Endothelial cell of umbilical vein (primary cell): ENCODE results near the gene NOS2. TPM values are rescaled to one million over a fixed set of nuclear protein-coding genes. Genes with fewer than 3 reads are reported as not detected.

ENCODE experiments used
- BruUV-seq: library from RNA; stranded (reverse); fragments of 400-500 nt; replicated peaks from 2 replicates; lab custom pipeline; 2021; lab: Mats Ljungman, UMichigan
- CTCF ChIA-PET: fragments of 300-600, 350-600 bp; sonication (Branson Sonifier 250); formaldehyde crosslinking; loops from one replicate; lab custom pipeline; 2021; ENCODE audit warnings: antibody characterized with exemption, inconsistent platforms; lab: Charles Lee
- POLR2A ChIA-PET: fragments of 300-600, 350-600 bp; sonication (Branson Sonifier 250); formaldehyde crosslinking; loops from one replicate; lab custom pipeline; 2021; ENCODE audit warnings: antibody characterized with exemption, inconsistent platforms; lab: Charles Lee
- DNase-seq: peaks from one replicate; pipeline ENCODE4 v3.0.0-alpha.2; 2011; ENCODE audit warnings: low read depth, low spot score
- FAIRE-seq: peaks from 2 replicates; lab custom pipeline; 2011; peaks lifted over from hg19 to GRCh38; lab: Jason Lieb, UNC
- H2AFZ ChIP-seq: 2 replicates; pipeline ENCODE4 v1.6.0; 2012; ENCODE audit warnings: low read depth, low read length, control low read depth, inconsistent platforms
- H3K27ac ChIP-seq: 2 replicates; pipeline ENCODE4 v1.5.1; 2011; ENCODE audit warnings: low read depth, mild to moderate bottlenecking, control low read depth, low read length, moderate library complexity; ENCODE audit not compliant: insufficient read depth
- H3K27me3 ChIP-seq, 2 experiments: 2 replicates each; pipeline versions ENCODE4 v1.6.0 to v1.6.1; 2011; ENCODE audit warnings: low read length in 2 of 2, mixed read lengths in 1 of 2; ENCODE audit not compliant: control insufficient read depth in 2 of 2, insufficient read depth in 2 of 2
- H3K36me3 ChIP-seq, 2 experiments: 2 replicates in 1 of 2; 3 replicates in 1 of 2; pipeline ENCODE4 v1.5.1; 2011; ENCODE audit warnings: low read length in 2 of 2, mild to moderate bottlenecking in 1 of 2, moderate library complexity in 1 of 2; ENCODE audit not compliant: control insufficient read depth in 2 of 2, insufficient read depth in 2 of 2; ENCODE audit errors: extremely low read depth in 1 of 2
- H3K4me1 ChIP-seq: 3 replicates; pipeline ENCODE4 v1.5.1; 2011; ENCODE audit warnings: mild to moderate bottlenecking, low read length; ENCODE audit not compliant: control insufficient read depth, insufficient read depth; ENCODE audit errors: extremely low read depth
- H3K4me2 ChIP-seq: 2 replicates; pipeline ENCODE4 v1.6.1; 2011; ENCODE audit warnings: low read length, control low read depth, mixed read lengths; ENCODE audit not compliant: insufficient read depth
- H3K4me3 ChIP-seq, 3 experiments: fragments of 200-600 bp in 1 of 3; sonication (generic), shearing (Covaris generic) in 1 of 3; replicated peaks in 1 of 3; 2 replicates each; pipeline ENCODE4 v1.5.1; 2011 to 2016; ENCODE audit warnings: control low read depth in 3 of 3, low read length in 3 of 3, mild to moderate bottlenecking in 2 of 3, inconsistent platforms in 1 of 3, low read depth in 1 of 3, moderate library complexity in 1 of 3; ENCODE audit not compliant: insufficient read depth in 1 of 3
- H3K79me2 ChIP-seq: 2 replicates; pipeline ENCODE4 v1.6.0; 2012; ENCODE audit warnings: low read length, inconsistent platforms; ENCODE audit not compliant: control insufficient read depth, insufficient read depth
- H3K9ac ChIP-seq: replicated peaks from 2 replicates; pipeline ENCODE3; 2011; ENCODE audit warnings: low read length, control low read depth; ENCODE audit not compliant: insufficient read depth; ENCODE audit errors: extremely low read depth
- H3K9me1 ChIP-seq: replicated peaks from 3 replicates; pipeline ENCODE4 v1.6.0; 2011; ENCODE audit warnings: mild to moderate bottlenecking, low read length; ENCODE audit not compliant: control insufficient read depth, insufficient read depth; ENCODE audit errors: extremely low read depth
- H3K9me3 ChIP-seq: replicated peaks from 2 replicates; pipeline ENCODE4 v1.5.1; 2012; ENCODE audit warnings: low read length, inconsistent platforms; ENCODE audit not compliant: control insufficient read depth, insufficient read depth
- H4K20me1 ChIP-seq: replicated peaks from 2 replicates; pipeline ENCODE3; 2011; ENCODE audit warnings: mild to moderate bottlenecking, low read length; ENCODE audit not compliant: control insufficient read depth, insufficient read depth; ENCODE audit errors: extremely low read depth
- CTCF ChIP-seq, 2 donors: IDR thresholded peaks; 1 replicate in 1 of 2; 2 replicates in 1 of 2; pipeline ENCODE4 v1.5.1; 2011; ENCODE audit warnings: low read length in 2 of 2, mild to moderate bottlenecking in 2 of 2, moderate library complexity in 2 of 2, control low read depth in 1 of 2, inconsistent platforms in 1 of 2, low read depth in 1 of 2; ENCODE audit not compliant: insufficient read depth in 1 of 2; ENCODE audit errors: extremely low read depth in 1 of 2
- EZH2 ChIP-seq: IDR thresholded peaks from 2 replicates; pipeline ENCODE4 v1.6.1; 2012; ENCODE audit warnings: borderline replicate concordance, low read depth, mild to moderate bottlenecking, moderate library complexity, low read length, inconsistent platforms; ENCODE audit not compliant: severe bottlenecking
- FOS ChIP-seq: IDR thresholded peaks from 2 replicates; pipeline ENCODE4 v1.6.1; 2011; ENCODE audit warnings: mild to moderate bottlenecking, low read length, moderate library complexity, borderline replicate concordance; ENCODE audit not compliant: insufficient read depth
- GATA2 ChIP-seq: IDR thresholded peaks from 2 replicates; pipeline ENCODE4 v1.7.0; 2011; ENCODE audit warnings: low read depth, mild to moderate bottlenecking, moderate library complexity, mixed read lengths, low read length; ENCODE audit not compliant: insufficient read length, insufficient read depth
- JUN ChIP-seq: IDR thresholded peaks from 2 replicates; pipeline ENCODE4 v1.6.1; 2011; ENCODE audit warnings: borderline replicate concordance, low read depth; ENCODE audit not compliant: insufficient read length, insufficient read depth
- MAX ChIP-seq: IDR thresholded peaks from 2 replicates; pipeline ENCODE4 v1.6.1; 2011; ENCODE audit not compliant: insufficient read depth, insufficient read length
- MYC ChIP-seq: IDR thresholded peaks from one replicate; pipeline ENCODE4 v1.6.1; 2011; ENCODE audit warnings: mild to moderate bottlenecking, low read depth, low read length
- POLR2A ChIP-seq: IDR thresholded peaks from 2 replicates; pipeline ENCODE4 v1.6.1; 2012; ENCODE audit warnings: low read depth, mild to moderate bottlenecking, control low read depth, low read length
- POLR2AphosphoS5 ChIP-seq: IDR thresholded peaks from 2 replicates; pipeline ENCODE4 v1.6.1; 2012; ENCODE audit warnings: low read depth, mild to moderate bottlenecking, control low read depth, low read length, moderate library complexity; ENCODE audit not compliant: insufficient read depth
- dilution Hi-C: fragments of 300-500 bp; cut with MboI; formaldehyde crosslinking; loops from one replicate; pipeline ENCODE4 v1.15.0; 2019; ENCODE audit warnings: low sequenced_read_pairs; ENCODE audit not compliant: extremely low pct_ligation_motif_present
- intact Hi-C: fragments of 100-400 bp; cut with micrococcal nuclease; formaldehyde crosslinking; loops from one replicate; pipeline ENCODE4 v1.10.0; 2022
- polyA plus RNA-seq, 4 experiments: library from polyadenylated mRNA; depleted of rRNA in 3 of 4; stranded (reverse) in 3 of 4; unstranded in 1 of 4; fragments of >200 nt; gene quantifications; 2 replicates each; pipeline versions ENCODE4 v1.2.1 to v1.2.3, GENCODE V29; 2011 to 2012; ENCODE audit warnings: missing spikeins in 1 of 4
- total RNA-seq: library from RNA; stranded (reverse); gene quantifications from 2 replicates; pipeline ENCODE4 v1.2.3, GENCODE V29; 2021

Gene NOS2
- total and polyA plus RNA-seq, 2 donors (not counting 3 experiments of a cell fraction or from before 2014, with no cell fraction given): 0.01 TPM; not detected in 1

DNA sequence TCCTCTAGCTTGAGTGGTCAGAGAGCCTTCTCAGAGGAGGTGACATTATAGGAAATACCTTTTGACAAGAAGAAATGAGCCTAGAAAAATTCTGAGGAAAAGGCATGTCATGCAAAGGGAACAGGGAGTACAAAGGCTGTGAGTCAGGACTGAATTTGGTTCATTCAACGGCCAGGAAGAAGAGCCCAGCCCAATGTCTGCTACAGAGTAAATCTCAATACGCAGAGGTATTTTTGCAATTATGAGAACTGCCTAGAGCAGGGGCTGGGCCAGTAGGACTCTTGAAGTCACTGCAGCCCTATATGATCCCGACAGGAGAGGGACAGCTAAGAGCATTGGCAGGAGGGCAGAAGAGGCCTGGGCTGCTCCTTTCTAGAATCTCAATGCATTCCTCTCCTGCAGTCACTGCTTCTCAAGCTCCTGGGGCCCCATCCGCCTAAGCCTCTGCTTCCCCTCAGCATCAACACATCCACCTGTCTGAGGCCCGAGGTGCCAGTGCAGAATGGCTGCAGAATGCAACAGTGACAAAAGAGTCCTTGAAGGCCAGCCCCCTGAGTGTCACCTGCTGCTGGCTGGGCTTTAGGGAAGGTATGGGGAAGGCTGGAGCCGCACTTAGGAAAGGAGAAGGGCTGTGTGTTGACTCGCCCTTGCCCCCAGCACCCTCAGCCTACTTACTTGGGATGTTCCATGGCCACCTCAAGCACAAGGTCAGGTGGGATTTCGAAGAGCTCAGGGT, 20.1 kb downstream of the NOS2 start:
- intact Hi-C loops: no loop called here
- H3K27me3 ChIP-seq: no peaks in the 10 kb centered on the region
- ChIA-PET CTCF (interaction anchor here (0.8 to 2.3 kb wide), 4 partner anchors 11 to 25 kb away, joined by 3 to 5 read pairs (median 4); no protein-coding TSS in a partner anchor), POLR2A (no interaction called here)
- no peaks in the 10 kb centered on the region for H3K36me3 ChIP-seq
- no peaks in the 10 kb centered on the region for H3K9me1 ChIP-seq
- H2AFZ ChIP-seq: no peak overlapping the region
- no peak overlapping the region for H3K9ac ChIP-seq
- DNase-seq (no peak), FAIRE-seq (no peak)
- H3K79me2 ChIP-seq: no peaks in the 10 kb centered on the region
- H4K20me1 ChIP-seq: no peaks in the 10 kb centered on the region
- no peak overlapping the region for H3K27ac ChIP-seq
- dilution Hi-C loops: no loop called here
- no TSS peak for BruUV-seq
- no peaks in the 10 kb centered on the region for H3K9me3 ChIP-seq
- no peaks in the 10 kb centered on the region for H3K4me1 ChIP-seq
- no peak for TF ChIP-seq EZH2
- TF ChIP-seq JUN: no peak
- TF ChIP-seq GATA2: no peak
- no peak for TF ChIP-seq MAX
- TF ChIP-seq POLR2A: no peak
- TF ChIP-seq POLR2AphosphoS5: no peak
- TF ChIP-seq FOS: no peak
- no peak for TF ChIP-seq CTCF (IDR thresholded peaks at IDR 0.05; ENCODE audit: extremely low read depth in 1 of 2, insufficient read depth in 1 of 2, low read depth in 1 of 2, low read length in 2 of 2)
- no peak for TF ChIP-seq MYC
- no peak overlapping the region for H3K4me3 ChIP-seq
- H3K4me2 ChIP-seq: no peak overlapping the region
